IMR-90 (cell line): ENCODE results near the gene TMEFF1. TPM values are rescaled to one million over a fixed set of nuclear protein-coding genes. Genes with fewer than 3 reads are reported as not detected.

Experiments used
- ATAC-seq: fragments of 200-7000 bp; cut with Tn5 transposase; 2 replicates; pipeline ENCODE4 v1.9.1; 2020; ENCODE audit warnings: low read depth, mild to moderate bottlenecking, moderate library complexity
- BruUV-seq: library from RNA; stranded (reverse); fragments of 400-500 nt; replicated peaks from 2 replicates; lab custom pipeline; 2021; lab: Mats Ljungman, UMichigan
- CTCF ChIA-PET: fragments of 300-600 bp; formaldehyde crosslinking; extraction: SDS; loops from one replicate; lab custom pipeline; 2021; ENCODE audit warnings: antibody characterized with exemption; lab: Yijun Ruan, JAX
- POLR2A ChIA-PET: fragments of 300-600 bp; sonication (Branson Sonifier 250); formaldehyde crosslinking; loops from one replicate; lab custom pipeline; 2022; ENCODE audit warnings: antibody characterized with exemption; ENCODE audit not compliant: unreplicated experiment; lab: Charles Lee
- DNase-seq: peaks from one replicate; pipeline ENCODE4 v3.0.0; 2013
- H2AFZ ChIP-seq: replicated peaks from 2 replicates; pipeline ENCODE3; 2013; ENCODE audit warnings: low read length, mild to moderate bottlenecking; ENCODE audit not compliant: poor library complexity
- H2AK5ac ChIP-seq: 2 replicates; pipeline ENCODE4 v1.6.1; 2013; ENCODE audit warnings: low read depth, low read length, inconsistent platforms
- H2AK9ac ChIP-seq: replicated peaks from 2 replicates; pipeline ENCODE3; 2013; ENCODE audit warnings: mild to moderate bottlenecking, low read depth, low read length, moderate library complexity; ENCODE audit not compliant: poor library complexity
- H2BK120ac ChIP-seq: 2 replicates; pipeline ENCODE4 v1.6.1; 2013; ENCODE audit warnings: low read depth, low read length, inconsistent platforms
- H2BK15ac ChIP-seq: 3 replicates; pipeline ENCODE4 v1.6.1; 2013; ENCODE audit warnings: low read depth, low read length, inconsistent platforms
- H2BK20ac ChIP-seq: 2 replicates; pipeline ENCODE4 v1.6.1; 2013; ENCODE audit warnings: low read depth, mild to moderate bottlenecking, inconsistent platforms, low read length, moderate library complexity
- H2BK5ac ChIP-seq: 2 replicates; pipeline ENCODE4 v1.6.1; 2013; ENCODE audit warnings: mild to moderate bottlenecking, low read depth, low read length, inconsistent platforms; ENCODE audit not compliant: poor library complexity, severe bottlenecking
- H3K14ac ChIP-seq: replicated peaks from 2 replicates; pipeline ENCODE4 v1.6.1; 2013; ENCODE audit warnings: low read depth, low read length, inconsistent platforms
- H3K18ac ChIP-seq: 2 replicates; pipeline ENCODE4 v1.6.1; 2013; ENCODE audit warnings: low read depth, low read length, control low read depth
- H3K23ac ChIP-seq: 2 replicates; pipeline ENCODE4 v1.6.1; 2013; ENCODE audit warnings: low read depth, low read length, inconsistent platforms
- H3K27ac ChIP-seq: 2 replicates; pipeline ENCODE4 v1.5.1; 2013; ENCODE audit warnings: mild to moderate bottlenecking, control low read depth, low read length; ENCODE audit not compliant: insufficient read depth
- H3K27me3 ChIP-seq: 2 replicates; pipeline ENCODE4 v1.6.1; 2013; ENCODE audit warnings: low read length; ENCODE audit not compliant: control insufficient read depth, insufficient read depth
- H3K36me3 ChIP-seq: 2 replicates; pipeline ENCODE4 v1.6.1; 2013; ENCODE audit warnings: low read length, mixed read lengths; ENCODE audit not compliant: control insufficient read depth, insufficient read depth
- H3K4ac ChIP-seq: 2 replicates; pipeline ENCODE4 v1.6.1; 2013; ENCODE audit warnings: low read depth, low read length, inconsistent platforms
- H3K4me1 ChIP-seq: 2 replicates; pipeline ENCODE4 v1.6.1; 2013; ENCODE audit warnings: low read length, mixed read lengths; ENCODE audit not compliant: control insufficient read depth, insufficient read depth
- H3K4me2 ChIP-seq: 2 replicates; pipeline ENCODE4 v1.6.1; 2013; ENCODE audit warnings: low read depth, mild to moderate bottlenecking, control low read depth, low read length, moderate library complexity
- H3K4me3 ChIP-seq: 2 replicates; pipeline ENCODE4 v1.5.1; 2013; ENCODE audit warnings: low read depth, mild to moderate bottlenecking, control low read depth, low read length, moderate library complexity; ENCODE audit not compliant: insufficient read depth
- H3K56ac ChIP-seq: 2 replicates; pipeline ENCODE4 v1.6.1; 2013; ENCODE audit warnings: low read length, inconsistent platforms; ENCODE audit not compliant: insufficient read depth; ENCODE audit errors: extremely low read depth
- H3K79me1 ChIP-seq, 2 experiments: 2 replicates each; pipeline ENCODE4 v1.6.1; 2013; ENCODE audit warnings: low read length in 2 of 2, inconsistent platforms in 1 of 2, low read depth in 1 of 2
- H3K9ac ChIP-seq: 2 replicates; pipeline ENCODE4 v1.6.1; 2013; ENCODE audit warnings: low read depth, low read length, control low read depth
- H3K9me1 ChIP-seq: 2 replicates; pipeline ENCODE4 v1.6.1; 2013; ENCODE audit warnings: low read length, inconsistent platforms; ENCODE audit not compliant: insufficient read depth
- H3K9me3 ChIP-seq: 2 replicates; pipeline ENCODE4 v1.6.1; 2013; ENCODE audit warnings: low read length; ENCODE audit not compliant: control insufficient read depth, insufficient read depth
- H4K20me1 ChIP-seq: 2 replicates; pipeline ENCODE4 v1.6.1; 2013; ENCODE audit warnings: low read length, inconsistent platforms; ENCODE audit not compliant: insufficient read depth
- H4K5ac ChIP-seq: 2 replicates; pipeline ENCODE4 v1.6.1; 2013; ENCODE audit warnings: mild to moderate bottlenecking, low read depth, low read length, control low read depth
- H4K8ac ChIP-seq, 2 experiments: 2 replicates each; pipeline ENCODE4 v1.6.1; 2013; ENCODE audit warnings: low read depth in 2 of 2, low read length in 2 of 2, control low read depth in 1 of 2, inconsistent platforms in 1 of 2
- H4K91ac ChIP-seq: 2 replicates; pipeline ENCODE4 v1.6.1; 2013; ENCODE audit warnings: low read depth, low read length, inconsistent platforms; ENCODE audit not compliant: insufficient read depth
- CEBPB ChIP-seq: IDR thresholded peaks from 2 replicates; pipeline ENCODE4 v1.6.1; 2012; ENCODE audit warnings: low read depth, low read length, improper control_type of control experiment
- SMC3 ChIP-seq: fragments of 150-350 bp; IDR thresholded peaks from 2 replicates; pipeline ENCODE4 v1.6.1; 2016; ENCODE audit warnings: low read depth, mild to moderate bottlenecking, antibody characterized with exemption, low read length, moderate library complexity
- WGBS, 2 experiments: methylation state at CpG; one replicate each; pipeline versions ENCODE4 v1.1.5 to v1.1.7; 2013; ENCODE audit warnings: missing lambda C conversion rate in 2 of 2; ENCODE audit not compliant: insufficient read length in 1 of 2; ENCODE audit errors: extremely low coverage in 2 of 2; 5-methylcytosine and 5-hydroxymethylcytosine counted together
- dilution Hi-C: fragments of 300-500 bp; cut with HindIII; formaldehyde crosslinking; loops from one replicate; pipeline ENCODE4 v1.14.3; 2018; ENCODE audit warnings: low sequenced_read_pairs; ENCODE audit not compliant: unreplicated experiment
- in situ Hi-C: fragments of 300-500 bp; cut with MboI; formaldehyde crosslinking; loops from 3 replicates; pipeline ENCODE4 v1.14.3; 2019; ENCODE audit warnings: low sequenced_read_pairs, inconsistent platforms, mixed read lengths
- intact Hi-C: fragments of 100-400 bp; cut with micrococcal nuclease; formaldehyde crosslinking; loops from 2 replicates; pipeline ENCODE4 v1.10.0; 2022
- polyA plus RNA-seq, 3 experiments: library from polyadenylated mRNA; depleted of rRNA; stranded (reverse); fragments of >200 nt; gene quantifications; 2 replicates each; pipeline ENCODE4 v1.2.3, GENCODE V29; 2012; ENCODE audit warnings: low replicate concordance in 1 of 3
- total RNA-seq: library from RNA; depleted of rRNA; stranded (reverse); fragments of >200 nt; gene quantifications from 2 replicates; pipeline ENCODE4 v1.2.3, GENCODE V29; 2012

Gene TMEFF1
- total and polyA plus RNA-seq, 2 of the 4 experiments (the other 2 are of a cell fraction), result 0.62 to 0.90 TPM

DNA sequence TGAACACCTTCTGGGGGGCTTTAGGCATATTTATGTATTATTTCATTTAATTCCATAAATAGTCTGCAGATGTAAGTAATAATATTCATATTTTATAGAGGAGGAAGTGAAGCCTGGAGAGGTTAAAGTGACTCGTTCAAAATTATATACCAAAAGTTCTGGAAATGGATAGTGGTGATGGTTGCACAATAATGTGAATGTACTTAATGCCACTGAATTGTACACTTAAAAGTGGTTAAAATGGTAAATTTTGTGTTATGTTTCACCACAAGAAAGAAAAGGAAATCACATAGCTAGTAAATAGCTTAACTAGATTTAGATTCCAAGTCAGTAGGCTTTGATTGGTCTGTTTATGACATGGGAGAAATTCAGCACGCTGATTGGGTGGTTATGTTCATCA lies 13.0 kb upstream of the TMEFF1 start:
- in situ Hi-C loops, result loop anchor here (10.0 kb wide), 1 partner anchor 125 kb away; no protein-coding TSS in a partner anchor
- Histone ChIP-seq H2BK15ac (no peak overlapping the region), H3K27me3 (no peaks in the 10 kb centered on the region), H3K27ac (no peak overlapping the region), H2AK9ac (no peak overlapping the region), H2AFZ (no peak overlapping the region), H4K5ac (no peak overlapping the region), H3K9ac (no peak overlapping the region), H2BK20ac (no peak overlapping the region), H2AK5ac (no peak overlapping the region), H3K9me1 (peaks cover 15% of the 10 kb centered on the region; the same call in 1 of the 2 replicates), H4K91ac (no peak overlapping the region), H3K79me1 (peaks cover 15 to 42% of the 10 kb centered on the region in 2 experiments), H3K56ac (no peak overlapping the region), H3K18ac (no peak overlapping the region), H3K4me2 (no peak overlapping the region), H3K4ac (no peak overlapping the region), H3K9me3 (no peaks in the 10 kb centered on the region), H3K36me3 (peaks cover 2% of the 10 kb centered on the region), H4K20me1 (peaks cover 9% of the 10 kb centered on the region), H3K4me1 (peaks cover 3% of the 10 kb centered on the region; the same call in 1 of the 2 replicates), H4K8ac (no peak overlapping the region), H2BK120ac (no peak overlapping the region), H3K14ac (no peak overlapping the region), H3K4me3 (no peak overlapping the region), H2BK5ac (no peak overlapping the region), H3K23ac (no peak overlapping the region)
- intact Hi-C loops, result no loop called here
- CTCF ChIA-PET, result interaction anchor here (0.6 to 0.9 kb wide), 2 partner anchors 22 to 369 kb away, joined by 3 read pairs; no protein-coding TSS in a partner anchor
- POLR2A ChIA-PET, result no interaction called here
- DNase-seq, result no peak
- no peak for ATAC-seq
- no CpG with 5 or more reads among the region's 2 CpGs for WGBS, 2 experiments
- TF ChIP-seq SMC3 (no peak), CEBPB (peak; percentile 71)
- dilution Hi-C loops, result no loop called here
- BruUV-seq, result no TSS peak
